Measurements from ENCODE around the gene GSN. TPM values are rescaled to one million over a fixed set of nuclear protein-coding genes. Genes with fewer than 3 reads are reported as not detected.
"Not testable (repeated sequence)": the region's sequence is repeated elsewhere in the genome, so short reads cannot be mapped to it uniquely, and the experiment has no call there.

The GSN gene
- total RNA-seq, 4 donors from 2014 or later = 487 to 785 (median 662) TPM

DNA sequence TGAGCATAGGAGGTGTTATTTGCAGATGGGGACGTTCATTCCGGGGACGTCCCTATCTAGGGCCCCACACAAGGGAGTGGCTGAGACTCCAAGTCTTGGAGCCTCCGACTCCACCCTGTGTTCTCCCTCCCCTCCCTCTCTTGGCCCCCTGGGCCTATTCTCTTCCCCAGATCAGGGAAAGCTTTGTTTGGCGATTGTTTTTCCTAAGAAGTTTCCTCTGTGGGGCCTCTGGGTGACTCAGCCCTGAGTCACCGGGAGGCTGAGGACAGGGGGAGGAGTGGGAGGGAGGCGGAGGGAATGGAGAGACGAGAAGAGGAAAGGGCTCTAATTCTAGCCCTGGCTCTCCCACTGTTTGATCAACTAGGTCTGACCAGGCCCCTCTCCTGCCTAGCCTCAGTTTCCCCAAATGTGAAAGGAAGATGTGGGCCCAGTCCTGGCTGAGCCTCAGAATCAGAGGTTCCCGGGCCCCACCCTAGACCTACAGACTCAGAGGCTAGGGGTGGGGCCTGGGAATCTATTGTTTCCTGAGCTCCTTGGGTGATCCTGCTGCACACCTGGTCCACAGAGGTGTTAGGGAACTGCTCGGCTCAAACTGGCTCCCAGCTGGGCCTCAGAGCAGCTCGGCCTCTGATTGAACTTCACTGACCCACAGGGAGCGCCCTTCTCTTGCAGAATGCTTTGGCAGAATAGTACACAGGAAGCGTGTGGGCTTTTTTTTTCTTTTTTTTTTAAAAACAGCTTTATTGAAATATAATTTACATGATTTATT, 19.2 kb downstream of the GSN start:
- intact Hi-C loops (cut with DNase I; ENCODE audit: low total_unique reads) (loop anchor here (2.0 to 5.0 kb wide), 3 partner anchors 18 to 450 kb away; partner anchors contain the start of gene GSN), in situ Hi-C loops (cut with MboI; ENCODE audit: low sequenced_read_pairs in 4 of 4) (loop anchor here in 1 of 4 donors (10.0 kb wide), 1 partner anchor 78 kb away; no protein-coding TSS in a partner anchor)
- DNase-seq (peak; percentile 74 to 84), ATAC-seq (peak; percentile 68 to 70)
- Histone ChIP-seq H3K9me3 (no peaks in the 10 kb centered on the region), H3K27ac (peak overlapping the region; percentile 91 to 98 (median 94)), H3K36me3 (no peaks in the 10 kb centered on the region), H3K4me3 (peak overlapping the region; percentile 28 to 51 (median 45)), H3K27me3 (no peaks in the 10 kb centered on the region), H3K4me1 (peaks cover 78 to 84% of the 10 kb centered on the region in 2 donors)
- TF ChIP-seq CTCF (IDR thresholded peaks at IDR 0.05 in 4 of 5, conservative IDR thresholded peaks at IDR 0.05 in 1 of 5) = no peak
- TF ChIP-seq POLR2A (IDR thresholded peaks at IDR 0.05) = no peak

GRCh38 chr9:121288673-121289025, 20.7 kb downstream of the GSN start:
- no peaks in the 10 kb centered on the region for H3K27me3 ChIP-seq
- TF ChIP-seq POLR2A (IDR thresholded peaks at IDR 0.05) (no peak), CTCF (IDR thresholded peaks at IDR 0.05 in 4 of 5, conservative IDR thresholded peaks at IDR 0.05 in 1 of 5) (no peak)
- H3K4me1 ChIP-seq = peaks cover 66 to 82% of the 10 kb centered on the region in 2 donors
- intact Hi-C loops (cut with DNase I; ENCODE audit: low total_unique reads) (loop anchor here (5.0 kb wide), 1 partner anchor 449 kb away; no protein-coding TSS in a partner anchor), in situ Hi-C loops (cut with MboI; ENCODE audit: low sequenced_read_pairs in 4 of 4) (loop anchor here in 1 of 4 donors (10.0 kb wide), 1 partner anchor 76 kb away; no protein-coding TSS in a partner anchor)
- H3K9me3 ChIP-seq = no peaks in the 10 kb centered on the region
- H3K27ac ChIP-seq = peak overlapping the region; percentile 91 to 98 (median 94)
- DNase-seq = peak in 1 of 2 donors; percentile 33
- ATAC-seq = peak in 1 of 2 donors; percentile 13
- H3K4me3 ChIP-seq = peak overlapping the region in 1 of 4 donors; percentile 6
- H3K36me3 ChIP-seq = no peaks in the 10 kb centered on the region

- H3K4me1 ChIP-seq = peaks cover 66 to 82% of the 10 kb centered on the region in 2 donors
- no peak for ATAC-seq
- in situ Hi-C loops (cut with MboI; ENCODE audit: low sequenced_read_pairs in 4 of 4) = loop anchor here in 1 of 4 donors (10.0 kb wide), 1 partner anchor 76 kb away; no protein-coding TSS in a partner anchor
- peak overlapping the region in 1 of 4 donors; percentile 6 for H3K4me3 ChIP-seq
- peak overlapping the region; percentile 91 to 98 (median 94) for H3K27ac ChIP-seq
- TF ChIP-seq POLR2A (IDR thresholded peaks at IDR 0.05) (peak in 1 of 2 donors; percentile 11), CTCF (IDR thresholded peaks at IDR 0.05 in 4 of 5, conservative IDR thresholded peaks at IDR 0.05 in 1 of 5) (no peak)
- intact Hi-C loops (cut with DNase I; ENCODE audit: low total_unique reads) = loop anchor here (5.0 kb wide), 1 partner anchor 448 kb away; no protein-coding TSS in a partner anchor
- H3K27me3 ChIP-seq = no peaks in the 10 kb centered on the region
- H3K9me3 ChIP-seq = no peaks in the 10 kb centered on the region
- no peaks in the 10 kb centered on the region for H3K36me3 ChIP-seq
- peak; percentile 34 to 49 for DNase-seq
These were observed 21.2 kb downstream of the GSN start for GRCh38 chr9:121289026-121289771.

GRCh38 chr9:121289772-121290370, 21.9 kb downstream of the GSN start:
- H3K4me1 ChIP-seq = peaks cover 63 to 82% of the 10 kb centered on the region in 2 donors
- no peak overlapping the region for H3K4me3 ChIP-seq
- H3K9me3 ChIP-seq = no peaks in the 10 kb centered on the region
- no peak for DNase-seq
- ATAC-seq = no peak
- no peaks in the 10 kb centered on the region for H3K36me3 ChIP-seq
- H3K27me3 ChIP-seq = no peaks in the 10 kb centered on the region
- intact Hi-C loops (cut with DNase I; ENCODE audit: low total_unique reads) (loop anchor here (5.0 kb wide), 1 partner anchor 447 kb away; no protein-coding TSS in a partner anchor), in situ Hi-C loops (cut with MboI; ENCODE audit: low sequenced_read_pairs in 4 of 4) (loop anchor here in 1 of 4 donors (10.0 kb wide), 1 partner anchor 75 kb away; no protein-coding TSS in a partner anchor)
- TF ChIP-seq CTCF (IDR thresholded peaks at IDR 0.05 in 4 of 5, conservative IDR thresholded peaks at IDR 0.05 in 1 of 5) (no peak), POLR2A (IDR thresholded peaks at IDR 0.05) (no peak)
- peak overlapping the region; percentile 91 to 98 (median 94) for H3K27ac ChIP-seq

DNA sequence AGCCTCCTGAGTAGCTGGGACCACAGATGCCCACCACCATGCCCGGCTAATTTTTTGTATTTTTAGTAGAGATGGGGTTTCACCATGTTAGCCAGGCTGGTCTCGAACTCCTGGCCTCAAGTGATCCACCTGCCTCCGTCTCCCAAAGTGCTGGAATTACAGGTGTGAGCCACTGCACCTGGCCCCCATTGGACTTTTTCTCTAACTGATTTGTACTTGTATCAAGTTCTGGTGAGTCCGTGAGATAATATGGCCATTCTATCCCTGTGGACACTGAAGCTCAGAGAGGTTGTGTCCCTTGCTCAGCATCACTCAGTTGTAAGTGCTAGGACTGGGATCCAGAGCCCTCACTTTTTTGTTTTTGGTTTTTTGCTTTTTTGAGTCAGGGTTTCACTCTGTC, 23.6 kb downstream of the GSN start:
- ATAC-seq; H3K27me3 ChIP-seq; DNase-seq; H3K4me3 ChIP-seq; H3K36me3 ChIP-seq; intact Hi-C loops (cut with DNase I; ENCODE audit: low total_unique reads); H3K9me3 ChIP-seq; in situ Hi-C loops (cut with MboI; ENCODE audit: low sequenced_read_pairs in 4 of 4): not testable (repeated sequence)
- H3K27ac ChIP-seq = peak overlapping the region; percentile 9 to 95 (median 56)
- peaks cover 60 to 82% of the 10 kb centered on the region in 2 donors for H3K4me1 ChIP-seq
